DND-41 (cell line): Measurements from ENCODE around the gene SLC8A2.

Experiments
- CTCF ChIP-seq: IDR thresholded peaks from 2 replicates; pipeline ENCODE4 v1.5.1; 2012; ENCODE audit warnings: borderline replicate concordance, low read length, moderate library complexity, mild to moderate bottlenecking; ENCODE audit not compliant: poor library complexity, severe bottlenecking; ENCODE audit errors: extremely low read depth
- EZH2 ChIP-seq: IDR thresholded peaks from 3 replicates; pipeline ENCODE4 v1.6.1; 2012; ENCODE audit warnings: borderline replicate concordance, low read depth, mild to moderate bottlenecking, moderate library complexity, low read length, inconsistent platforms; ENCODE audit not compliant: severe bottlenecking

- no peak for TF ChIP-seq CTCF
- TF ChIP-seq EZH2 = no peak
Observed at GRCh38 chr19:47450478-47450877, 21.2 kb downstream of the SLC8A2 start.
